RPMI7951 (cell line): Measurements from ENCODE around the gene NLGN1. TPM values are rescaled to one million over a fixed set of nuclear protein-coding genes. Genes with fewer than 3 reads are reported as not detected.

Experiments
- DNase-seq: peaks from one replicate; pipeline ENCODE4 v3.0.0-alpha.2; 2012; ENCODE audit warnings: low read depth
- total RNA-seq: library from RNA; depleted of rRNA; stranded (reverse); fragments of >200 nt; shearing (Covaris generic); gene quantifications from 2 replicates; pipeline ENCODE4 v1.2.3, GENCODE V29; 2014

NLGN1 gene
- total RNA-seq, 1 experiment from 2014 or later: 0.48 TPM

GRCh38 chr3:174072675-174073074 lies 675.1 kb downstream of the NLGN1 start:
- DNase-seq: no peak

GRCh38 chr3:174083706-174084105 lies 686.2 kb downstream of the NLGN1 start:
- no peak for DNase-seq

- DNase-seq: no peak
Observed at GRCh38 chr3:174089592-174089991, 692.0 kb downstream of the NLGN1 start.

GRCh38 chr3:174094669-174095068 lies 697.1 kb downstream of the NLGN1 start:
- DNase-seq: no peak

- no peak for DNase-seq
Observed at GRCh38 chr3:174097686-174098085, 700.1 kb downstream of the NLGN1 start.

GRCh38 chr3:174098746-174099145 lies 701.2 kb downstream of the NLGN1 start:
- no peak for DNase-seq

- DNase-seq: peak; percentile 3
Observed at GRCh38 chr3:174099724-174100123, 702.2 kb downstream of the NLGN1 start.

- DNase-seq: peak; percentile 21
Observed at GRCh38 chr3:174100744-174101143, 703.2 kb downstream of the NLGN1 start.

- peak; percentile 61 for DNase-seq
Observed at GRCh38 chr3:174101244-174101643, 703.7 kb downstream of the NLGN1 start.

GRCh38 chr3:174102274-174102673 lies 704.7 kb downstream of the NLGN1 start:
- DNase-seq: no peak

- no peak for DNase-seq
Observed at GRCh38 chr3:174102866-174103265, 705.3 kb downstream of the NLGN1 start.

GRCh38 chr3:174110761-174111160 lies 713.2 kb downstream of the NLGN1 start:
- no peak for DNase-seq

GRCh38 chr3:174111776-174112175 lies 714.2 kb downstream of the NLGN1 start:
- DNase-seq: no peak

GRCh38 chr3:174116421-174116820 lies 718.9 kb downstream of the NLGN1 start:
- DNase-seq: no peak

- DNase-seq: no peak
Observed at GRCh38 chr3:174120997-174121396, 723.5 kb downstream of the NLGN1 start.

- DNase-seq: no peak
Observed at GRCh38 chr3:174122411-174122810, 724.9 kb downstream of the NLGN1 start.

- no peak for DNase-seq
Observed at GRCh38 chr3:174125267-174125824, 727.8 kb downstream of the NLGN1 start.

GRCh38 chr3:174126990-174127758 lies 729.6 kb downstream of the NLGN1 start:
- DNase-seq: no peak

GRCh38 chr3:174132006-174132405 lies 734.5 kb downstream of the NLGN1 start:
- DNase-seq: no peak

- no peak for DNase-seq
Observed at GRCh38 chr3:174132421-174133042, 735.0 kb downstream of the NLGN1 start.

- DNase-seq: no peak
Observed at GRCh38 chr3:174146008-174146407, 748.5 kb downstream of the NLGN1 start.

GRCh38 chr3:174147798-174148197 lies 750.3 kb downstream of the NLGN1 start:
- no peak for DNase-seq

- DNase-seq: no peak
Observed at GRCh38 chr3:174153871-174154270, 756.3 kb downstream of the NLGN1 start.
